HG02840 (cell line): ENCODE data around the gene E4F1.
A peak's percentile ranks its signal among the peaks of the same experiment; 100 is the strongest.

ENCODE experiments used
- ATAC-seq: cut with Tn5 transposase; IDR thresholded peaks from one replicate; pipeline ENCODE4 v1.9.1; 2021; ENCODE audit warnings: mild to moderate bottlenecking, moderate library complexity, moderate number of reproducible peaks; ENCODE audit not compliant: unreplicated experiment, low FRiP score

The E4F1 gene

DNA sequence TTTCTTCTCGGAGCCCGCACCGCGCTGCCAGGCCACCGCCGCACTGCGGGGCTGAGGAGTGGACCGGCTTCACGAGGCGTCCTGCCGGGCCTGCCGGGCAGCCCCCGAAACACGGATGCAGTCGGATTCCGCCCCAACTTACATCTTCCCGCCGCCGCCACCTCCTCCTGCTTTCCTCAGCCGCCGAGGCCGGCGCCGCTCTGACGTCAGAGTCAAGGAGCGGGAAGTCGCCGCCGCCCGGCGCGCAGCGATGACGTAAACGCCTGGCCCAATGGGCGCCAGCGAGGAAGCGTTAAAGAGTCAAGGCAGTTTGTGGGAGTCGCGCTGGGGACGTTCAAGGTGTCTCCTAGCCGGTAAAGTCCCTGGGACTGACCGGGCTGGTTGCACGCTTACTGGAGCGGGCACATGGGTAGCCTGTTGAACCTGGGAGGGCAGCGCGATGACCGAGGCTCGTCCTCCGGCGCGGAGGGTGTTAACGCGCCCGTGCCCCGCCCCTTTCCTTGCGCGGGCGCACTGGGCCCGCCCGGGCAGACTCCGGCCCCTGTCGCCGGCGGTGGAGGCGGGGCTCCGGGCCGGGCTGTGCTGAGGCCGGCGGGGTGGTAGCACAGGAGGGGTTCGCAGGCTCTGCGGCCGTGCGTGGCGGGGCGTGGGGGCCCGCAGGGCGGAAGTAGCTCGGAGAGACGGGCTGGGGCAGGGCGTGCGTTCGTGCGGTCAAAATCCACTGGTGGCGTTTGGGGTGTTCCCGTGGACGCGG, 44.7 kb downstream of the E4F1 start, which contains the start of gene RNPS1:
RNPS1 (minus strand) TSS at position 214 of the 754 bp plus-strand sequence. CDS start 3,483 bp downstream, outside the sequence.
- ATAC-seq = peak; percentile 75

DNA sequence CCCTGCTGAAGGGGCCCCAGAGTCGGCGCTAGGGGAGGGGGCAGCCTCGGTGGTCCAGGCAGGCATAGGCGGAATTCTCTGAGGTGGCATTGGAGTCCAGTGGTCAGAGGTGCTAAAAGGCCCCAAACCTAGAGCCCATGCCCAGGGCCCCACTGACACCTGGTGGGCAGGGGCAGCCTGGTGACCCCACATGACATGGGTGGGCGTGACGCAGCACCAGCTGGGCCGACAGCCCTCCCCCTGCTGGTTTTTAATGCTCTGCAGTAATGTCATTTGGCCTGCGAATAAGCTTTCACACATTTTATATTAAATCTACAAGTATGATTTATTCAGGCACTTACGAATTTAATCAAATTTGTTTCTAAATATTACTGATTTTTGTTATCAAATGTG, 46.7 kb downstream of the E4F1 start:
- no peak for ATAC-seq

DNA sequence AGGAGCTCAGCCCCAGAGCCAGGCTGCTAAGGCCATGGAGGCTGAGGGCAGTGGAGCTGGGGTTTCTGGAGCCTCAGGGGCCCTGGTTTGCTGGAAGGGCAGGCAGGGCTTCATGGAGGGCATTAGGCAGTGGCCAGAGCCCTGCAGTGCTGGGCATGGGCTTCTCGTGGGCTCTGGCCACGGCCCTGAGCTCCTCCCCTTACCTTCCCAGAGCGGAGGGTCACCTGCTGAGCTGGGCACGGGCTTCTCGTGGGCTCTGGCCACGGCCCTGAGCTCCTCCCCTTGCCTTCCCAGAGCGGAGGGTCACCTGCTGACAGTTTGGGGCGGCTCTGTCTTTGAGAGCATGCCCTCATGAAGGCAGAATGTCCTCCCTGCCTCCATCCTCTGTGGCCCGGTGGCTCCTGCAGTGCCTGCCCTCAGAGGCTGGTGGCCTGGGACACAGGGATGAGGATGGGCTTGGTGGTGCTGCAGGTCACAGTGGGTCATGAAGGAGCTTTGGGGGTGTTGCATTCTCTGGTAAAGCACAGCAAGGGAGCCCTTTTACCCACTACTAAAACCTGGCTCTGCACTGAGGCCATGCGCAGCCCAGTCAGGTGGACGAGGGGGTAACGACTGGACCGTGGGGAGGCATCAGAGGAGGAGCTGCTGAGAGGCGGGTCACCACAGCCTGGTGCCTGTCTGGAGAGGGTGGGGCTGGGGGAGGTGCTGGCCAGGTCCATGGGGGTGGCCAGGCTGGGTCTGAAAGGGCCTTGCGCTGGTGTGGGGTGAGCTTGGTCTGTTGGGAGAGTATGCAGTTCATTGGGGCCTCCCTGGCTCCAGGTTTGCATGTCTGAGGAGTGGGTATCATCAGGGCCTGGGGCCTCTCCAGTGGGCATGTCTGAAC, 47.4 kb downstream of the E4F1 start:
- ATAC-seq = no peak

DNA sequence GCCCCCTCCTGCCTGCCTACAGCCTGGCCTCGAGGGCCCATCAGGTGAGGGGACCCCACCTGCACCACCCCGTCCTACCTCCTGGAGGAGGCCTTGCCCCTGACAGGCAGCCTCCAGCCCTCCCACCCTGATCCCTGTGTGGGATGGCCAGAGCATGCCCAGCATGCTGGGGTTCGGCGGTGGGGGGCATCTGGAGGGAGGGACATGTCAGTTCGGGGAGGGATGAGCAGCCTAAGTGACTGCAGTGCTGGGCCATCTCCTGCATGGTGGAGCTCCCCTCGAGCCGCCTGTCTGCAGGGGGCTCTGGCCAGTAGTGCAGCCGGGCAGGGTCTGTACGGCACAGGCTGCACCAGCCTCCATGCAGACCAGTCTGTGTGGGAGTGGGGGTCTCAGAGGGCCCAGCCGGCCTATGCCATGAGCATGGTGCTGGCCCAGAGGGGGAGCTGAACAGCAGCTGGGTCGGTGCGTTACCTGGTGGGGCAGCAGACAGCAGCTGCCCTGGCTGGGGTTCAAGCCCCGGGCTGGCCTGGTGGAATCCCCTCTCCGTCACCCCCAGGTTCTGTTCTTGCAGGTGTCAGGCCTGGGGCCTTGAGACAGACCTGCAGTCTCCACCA, 48.6 kb downstream of the E4F1 start:
- ATAC-seq = no peak

DNA sequence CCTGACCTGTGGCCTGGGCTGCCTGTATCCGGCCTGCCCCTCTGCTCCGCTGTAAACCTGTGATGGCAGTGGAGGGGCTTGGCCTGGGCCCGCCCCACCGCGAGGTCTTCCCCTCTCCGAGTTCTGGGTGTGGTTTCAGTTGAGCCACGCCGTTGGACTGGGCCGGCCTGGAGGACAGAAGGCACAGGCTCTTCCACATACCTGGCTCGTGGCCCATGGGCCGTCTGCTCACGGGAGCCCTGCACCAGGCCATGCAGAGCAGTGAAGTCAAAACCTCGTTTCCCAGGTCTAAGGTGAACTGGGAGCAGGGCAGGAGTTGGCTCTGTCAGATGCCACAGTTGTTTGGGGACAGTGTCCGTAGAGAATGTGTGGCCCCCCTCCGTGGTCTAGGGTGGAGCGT, 50.1 kb downstream of the E4F1 start:
- no peak for ATAC-seq

DNA sequence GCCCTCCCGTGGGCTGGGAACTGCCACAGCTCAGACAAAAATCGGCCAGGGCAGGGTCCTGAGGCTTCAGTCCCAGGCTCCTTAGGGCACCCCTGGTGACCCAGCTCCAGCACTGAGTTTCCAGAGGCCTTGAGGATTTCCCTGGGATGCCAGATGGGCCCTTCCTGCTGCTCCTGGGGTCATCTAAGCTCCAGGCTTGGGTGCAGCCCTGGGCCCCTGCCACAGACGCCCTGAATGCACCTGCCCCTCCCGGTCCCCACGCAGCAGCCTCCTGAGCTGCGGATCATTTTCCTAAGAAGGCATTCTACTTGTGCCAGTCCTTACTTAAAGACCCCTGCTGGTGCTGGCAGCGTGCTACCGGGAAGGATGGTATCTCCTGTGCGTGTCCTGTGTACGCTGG, 50.5 kb downstream of the E4F1 start:
- ATAC-seq = no peak

DNA sequence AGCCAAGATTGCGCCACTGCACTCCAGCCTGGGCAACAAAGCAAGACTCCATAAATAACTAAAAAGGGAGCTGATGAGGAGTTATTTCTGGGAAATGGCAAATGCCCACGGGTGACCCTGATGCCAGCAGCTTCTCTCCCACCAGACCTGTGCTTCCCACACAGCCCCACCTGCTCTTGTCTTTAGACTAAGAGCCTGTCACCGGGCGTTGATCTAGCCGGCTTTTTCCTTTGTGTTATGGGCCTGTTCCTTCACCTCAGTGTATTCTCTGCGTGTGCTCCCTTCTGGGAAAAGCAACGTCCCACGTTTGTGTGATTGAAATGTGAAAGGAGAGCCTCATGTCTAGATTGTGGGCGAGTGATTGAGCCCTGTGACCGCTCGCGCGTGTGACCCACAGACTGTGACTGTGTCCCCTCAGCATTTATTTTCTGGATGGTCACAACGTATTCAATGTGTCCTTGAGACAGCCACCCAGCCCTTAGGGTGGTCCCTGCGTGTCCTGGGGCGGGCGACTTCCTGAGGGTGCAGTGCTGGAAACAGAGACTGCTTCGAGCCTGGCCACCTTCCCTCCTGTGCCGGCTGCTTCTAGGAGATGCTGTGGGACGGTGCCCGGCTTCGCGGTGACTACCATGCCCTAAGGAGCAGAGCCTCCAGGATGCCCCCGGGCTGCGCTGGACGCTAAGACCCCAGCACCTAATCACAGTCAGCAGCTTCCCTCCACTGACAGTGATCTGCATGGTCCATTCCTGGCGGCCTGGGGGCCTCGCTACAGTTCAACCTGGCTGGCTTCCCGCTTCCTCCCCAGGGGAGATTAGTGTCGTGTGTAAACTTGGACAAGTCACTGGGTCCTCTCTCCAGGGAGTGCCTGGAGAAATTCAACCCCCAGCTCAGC, 52.3 kb downstream of the E4F1 start:
- no peak for ATAC-seq

DNA sequence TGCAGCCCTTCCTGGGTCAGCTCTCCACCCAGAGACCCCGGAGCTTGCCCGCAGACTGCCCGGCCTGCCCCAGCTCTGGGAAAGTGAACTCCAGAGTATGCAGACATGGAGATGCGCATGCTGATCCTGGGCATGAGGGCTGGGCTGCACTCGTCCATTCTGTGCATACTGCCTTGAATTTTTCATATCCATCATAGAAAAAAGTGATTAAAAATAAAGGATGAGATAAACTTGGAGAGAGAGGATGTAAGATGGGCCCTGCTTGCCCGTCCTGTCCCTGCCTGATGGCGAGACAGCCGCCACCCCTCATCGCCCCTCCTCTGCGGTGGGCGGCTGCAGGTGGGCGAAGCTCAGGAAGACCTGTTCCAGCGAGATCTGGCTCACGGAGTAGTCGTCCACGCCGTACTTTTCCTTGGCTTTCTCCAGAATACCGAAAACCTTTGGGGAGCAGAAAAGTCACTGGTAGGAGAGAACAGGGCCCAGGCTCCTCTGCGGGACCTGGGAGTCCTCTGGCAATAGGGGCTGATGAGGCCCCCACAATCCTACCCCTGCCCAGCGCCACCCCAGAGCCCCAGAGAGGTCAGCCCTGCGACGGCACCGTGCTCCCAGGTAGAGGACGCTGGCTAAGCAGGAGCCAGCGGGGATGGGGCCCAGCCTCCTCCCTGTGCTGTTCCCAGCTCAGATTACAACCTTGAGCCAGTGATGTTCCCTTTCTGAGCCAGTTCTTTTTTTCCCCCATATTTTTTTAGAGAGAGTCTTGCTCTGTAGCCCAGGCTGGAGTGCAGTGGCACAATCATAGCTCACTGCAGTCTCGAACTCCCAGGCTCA, 53.2 kb downstream of the E4F1 start:
- ATAC-seq = no peak

DNA sequence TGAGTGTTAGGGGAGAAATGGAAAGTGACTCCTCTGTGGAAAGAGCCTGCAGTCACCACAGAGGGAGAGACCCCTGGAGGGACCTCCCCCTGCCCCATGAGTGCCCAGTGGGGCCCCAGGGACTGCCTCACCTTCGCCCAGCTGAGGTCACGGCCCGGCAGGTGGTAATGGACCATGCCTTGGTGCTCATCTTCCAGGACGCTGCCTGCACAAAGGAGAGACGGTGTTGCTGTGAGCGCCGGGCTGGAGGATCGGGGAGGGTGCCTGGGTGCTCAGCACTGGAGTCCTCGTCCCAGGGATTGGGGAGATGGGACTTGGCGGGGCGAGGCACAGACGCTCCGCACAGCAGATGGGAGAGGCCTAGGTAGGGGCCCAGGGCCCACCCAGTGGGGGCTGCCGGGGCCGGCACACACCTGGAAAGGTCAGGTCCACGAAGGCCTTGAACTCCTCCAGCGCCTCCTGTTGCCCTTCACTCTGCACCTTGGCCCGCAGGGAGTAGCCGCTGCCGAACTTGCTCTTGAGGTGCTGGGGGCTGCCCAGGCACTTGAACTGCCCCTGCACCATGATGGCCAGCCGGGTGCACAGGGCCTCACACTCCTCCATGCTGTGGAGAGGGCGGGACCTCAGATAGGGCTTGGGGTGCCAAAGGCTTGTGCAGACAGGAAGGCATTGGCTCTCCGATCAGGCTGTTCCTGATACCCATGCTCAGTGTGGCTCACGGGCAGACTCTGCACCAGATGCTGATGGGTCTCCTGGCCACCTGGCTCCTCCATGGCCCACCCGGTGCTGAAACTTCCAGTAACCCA, 54.3 kb downstream of the E4F1 start:
- no peak for ATAC-seq

DNA sequence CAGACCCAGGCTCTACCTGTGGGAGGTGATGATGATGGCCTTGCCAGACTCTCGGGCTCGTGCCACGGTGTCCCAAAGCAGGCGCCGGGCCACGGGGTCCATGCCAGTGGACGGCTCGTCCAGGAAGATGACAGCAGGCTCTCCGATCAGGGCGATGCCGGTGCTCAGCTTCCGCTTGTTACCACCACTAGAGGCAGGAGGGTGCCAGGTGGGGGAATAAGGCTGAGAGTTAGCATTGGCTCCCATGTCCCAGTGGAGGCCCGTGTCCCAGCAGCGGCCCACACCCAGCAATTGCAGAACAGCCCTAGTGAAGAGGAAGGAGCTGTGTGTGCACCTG, 54.8 kb downstream of the E4F1 start:
- no peak for ATAC-seq

DNA sequence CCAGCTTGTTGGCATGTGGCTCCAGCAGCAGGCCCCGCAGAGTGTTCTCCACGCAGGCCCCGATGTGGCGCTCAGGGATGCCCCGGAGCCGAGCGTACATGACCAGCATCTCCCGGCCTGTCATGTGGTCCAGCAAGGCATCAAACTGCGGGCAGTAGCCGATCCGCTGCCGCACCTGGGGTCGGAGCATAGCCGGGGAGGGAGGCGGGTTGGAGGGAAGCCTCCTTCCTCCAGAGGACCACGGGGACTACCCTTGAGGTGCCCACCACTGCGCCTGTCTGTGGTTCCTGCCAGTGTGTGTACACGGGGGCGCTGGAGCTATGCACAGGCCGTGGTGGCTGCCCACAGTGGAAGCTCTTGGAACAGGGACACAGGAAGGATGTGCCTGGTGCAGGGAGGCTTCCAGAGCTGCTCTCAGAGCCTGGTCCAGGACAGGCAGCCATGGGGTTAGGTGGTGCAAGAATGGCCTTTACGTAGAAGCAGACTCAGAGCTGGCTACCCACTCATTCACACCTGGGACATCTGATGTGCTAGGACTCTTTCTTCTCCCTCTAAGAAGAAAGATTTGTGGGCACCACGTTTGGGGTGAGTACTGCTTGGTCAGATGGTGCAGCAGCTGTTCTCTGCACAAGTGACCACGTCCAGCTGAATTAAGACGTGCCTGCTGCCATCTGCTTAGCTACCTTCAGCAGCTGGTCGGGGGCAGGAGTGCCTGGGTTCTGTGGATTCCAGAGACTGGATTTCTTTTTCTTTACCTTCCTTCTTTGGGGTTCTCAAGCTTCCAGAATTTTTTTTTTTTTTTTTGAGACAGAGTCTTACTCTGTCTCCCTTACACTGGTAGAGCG, 55.8 kb downstream of the E4F1 start:
- no peak for ATAC-seq

DNA sequence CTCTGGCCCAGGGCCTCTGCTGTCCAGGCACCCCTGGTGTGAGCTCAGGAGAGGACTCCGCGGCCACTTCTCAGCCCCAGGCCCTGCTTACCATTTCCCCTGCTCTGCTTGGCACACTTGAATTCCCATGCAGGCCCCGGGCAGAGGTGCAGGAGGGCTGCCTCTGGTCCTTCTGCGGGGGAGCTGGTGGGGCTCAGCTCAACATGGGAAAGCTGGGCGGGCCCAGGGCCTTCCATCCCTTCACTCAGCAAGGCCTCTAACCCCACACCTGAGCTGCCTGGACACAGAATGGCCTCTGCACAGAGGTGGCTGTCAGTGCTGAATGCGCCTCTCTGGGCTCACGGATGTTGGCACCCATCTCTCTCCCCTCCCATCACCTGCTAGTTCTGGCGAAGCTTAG, 57.1 kb downstream of the E4F1 start:
- ATAC-seq = no peak

DNA sequence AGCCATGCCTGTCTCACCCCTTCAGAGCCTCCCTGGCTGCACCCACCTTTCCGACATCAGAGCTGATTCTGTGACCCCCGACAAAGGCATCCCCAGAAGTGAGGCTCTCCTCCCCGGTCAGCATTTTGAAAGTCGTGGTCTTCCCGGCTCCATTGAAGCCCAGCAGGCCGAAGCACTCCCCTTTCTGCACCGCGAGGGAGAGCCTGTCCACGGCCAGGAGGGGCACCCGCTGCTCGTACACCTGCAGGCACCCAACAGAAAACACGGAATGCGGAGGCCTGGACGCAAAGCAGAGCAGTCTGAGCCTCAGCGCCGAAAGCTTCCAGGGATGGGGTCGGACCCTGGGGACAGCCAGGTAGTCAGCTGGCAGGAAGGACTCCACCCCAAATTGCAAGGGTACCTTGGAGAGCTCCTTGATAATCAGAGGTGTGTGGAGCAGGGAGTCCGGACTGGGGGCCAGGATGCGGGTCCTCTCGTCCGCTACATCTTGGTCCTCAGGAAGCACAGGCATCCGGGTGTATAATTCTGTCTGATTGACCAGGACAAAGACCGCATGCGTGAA, 57.7 kb downstream of the E4F1 start:
- ATAC-seq = no peak

DNA sequence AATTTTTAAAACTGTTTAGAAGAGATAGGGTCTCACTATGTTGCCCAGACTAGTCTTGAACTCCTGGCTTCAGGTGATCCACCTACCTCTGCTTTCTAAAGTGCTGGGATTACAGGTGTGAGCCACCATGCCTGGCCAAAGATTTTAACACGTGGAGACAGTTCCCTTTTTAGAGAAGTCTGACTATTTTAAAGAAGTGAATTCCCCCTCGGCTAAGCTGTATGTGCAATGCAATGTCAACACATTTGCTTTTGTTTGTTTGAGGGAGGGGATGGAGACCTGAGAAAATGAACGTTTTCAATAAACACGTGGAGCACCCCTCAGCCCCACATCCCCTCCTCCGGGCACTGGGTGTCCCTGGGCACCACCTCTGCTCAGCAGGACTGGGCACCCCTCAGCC, 58.9 kb downstream of the E4F1 start:
- no peak for ATAC-seq

DNA sequence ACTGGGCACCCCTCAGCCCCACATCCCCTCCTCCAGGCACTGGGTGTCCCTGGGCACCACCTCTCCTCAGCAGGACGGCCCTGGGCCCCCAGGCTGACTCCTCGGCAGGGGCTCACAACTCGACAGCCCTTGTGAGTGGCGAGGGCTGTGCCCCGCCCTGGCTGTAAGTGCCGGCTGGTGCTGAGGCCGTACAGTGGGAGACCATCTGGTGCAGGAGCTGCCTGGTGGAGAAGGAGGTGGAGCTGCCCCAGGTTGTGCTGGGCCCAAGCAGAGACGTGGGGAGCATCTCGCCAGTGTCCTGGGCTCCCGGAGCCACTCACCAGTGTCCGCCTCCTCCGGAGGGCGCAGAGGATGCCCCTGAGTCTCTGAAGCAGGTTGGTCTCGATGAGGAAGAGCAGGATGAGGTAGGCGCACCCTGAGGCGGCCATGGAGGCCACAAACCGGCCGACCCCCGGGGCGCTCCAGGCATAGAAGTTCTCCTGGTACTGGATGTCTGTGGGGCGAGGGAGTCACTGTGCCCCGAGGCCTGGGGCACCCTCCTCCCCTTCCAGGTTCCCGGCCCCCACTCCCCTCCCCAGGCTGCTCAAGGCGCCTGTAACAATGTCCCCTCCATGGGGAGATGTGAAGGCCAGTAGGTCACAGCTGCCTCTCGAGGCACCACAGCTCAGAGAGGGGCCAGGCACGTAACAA, 59.6 kb downstream of the E4F1 start:
- no peak for ATAC-seq

DNA sequence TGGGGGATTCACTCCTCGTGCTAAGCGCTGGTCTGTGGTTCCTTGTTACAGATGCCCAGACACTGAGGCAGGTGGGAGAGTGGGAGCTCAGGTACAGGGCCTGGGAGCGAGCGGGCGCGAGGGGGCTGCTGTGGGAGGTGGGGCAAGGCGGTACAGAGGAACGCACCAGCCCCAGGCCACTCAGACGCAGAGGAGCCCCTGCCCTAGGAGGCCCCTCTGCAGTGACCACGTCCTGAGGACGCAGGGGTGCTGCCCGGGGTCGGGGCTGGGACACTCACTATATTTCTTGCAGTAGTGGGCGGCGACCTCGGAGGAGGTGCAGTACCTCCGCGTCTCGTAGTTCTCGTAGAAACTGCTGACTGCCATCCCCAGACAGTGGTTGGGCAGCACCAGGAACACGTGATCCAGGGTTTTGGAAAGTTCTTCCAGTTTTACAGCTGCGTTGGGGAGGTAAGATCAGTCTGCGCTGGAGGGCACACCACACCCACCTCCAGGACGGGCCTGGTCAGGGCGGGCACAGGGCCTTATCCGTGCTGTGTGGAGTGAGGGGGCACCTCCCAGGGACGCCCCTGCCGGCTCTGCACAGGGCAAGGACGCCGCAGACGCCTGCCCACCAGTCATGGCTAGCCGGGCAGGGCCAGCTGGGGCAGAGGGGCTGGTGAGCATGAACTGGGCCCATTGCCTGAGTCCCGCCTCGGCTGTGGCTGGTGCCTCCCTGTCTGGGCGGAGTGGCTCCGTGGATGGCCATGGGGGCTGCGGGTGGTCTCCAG, 60.8 kb downstream of the E4F1 start:
- ATAC-seq = no peak
